PFSK-1 (cell line): ENCODE data around the gene CASTOR1.

Source experiments
- FOXP2 ChIP-seq: optimal IDR thresholded peaks from 2 replicates; pipeline ENCODE3; 2011; ENCODE audit warnings: borderline replicate concordance, control low read depth, inconsistent platforms; ENCODE audit not compliant: insufficient read depth; ENCODE audit errors: extremely low read length, extremely low read depth
- POLR2AphosphoS5 ChIP-seq: IDR thresholded peaks from 2 replicates; pipeline ENCODE4 v1.6.1; 2012; ENCODE audit warnings: low read depth, mild to moderate bottlenecking, control low read depth, low read length, moderate library complexity
- REST ChIP-seq, 2 experiments: IDR thresholded peaks; 2 replicates each; pipeline versions ENCODE4 v1.6.1 to v1.8.0; 2011 to 2012; ENCODE audit warnings: low read depth in 2 of 2, low read length in 2 of 2, control low read depth in 1 of 2, inconsistent platforms in 1 of 2, mild to moderate bottlenecking in 1 of 2, moderate library complexity in 1 of 2; ENCODE audit not compliant: insufficient read depth in 1 of 2
- SIN3A ChIP-seq: IDR thresholded peaks from 2 replicates; pipeline ENCODE4 v1.6.1; 2012; ENCODE audit warnings: mild to moderate bottlenecking, low read length, moderate library complexity, borderline replicate concordance; ENCODE audit not compliant: insufficient read depth
- TAF1 ChIP-seq: IDR thresholded peaks from 2 replicates; pipeline ENCODE4 v1.6.1; 2012; ENCODE audit warnings: low read length, control low read depth, borderline replicate concordance; ENCODE audit not compliant: insufficient read depth

CASTOR1 gene

GRCh38 chr22:30250039-30250565, 39.2 kb downstream of the CASTOR1 start:
- TF ChIP-seq FOXP2, result no peak
- TF ChIP-seq POLR2AphosphoS5, result no peak
- TF ChIP-seq REST (IDR thresholded peaks at IDR 0.05; ENCODE audit: insufficient read depth in 1 of 2, low read depth in 2 of 2, low read length in 2 of 2), result no peak
- TF ChIP-seq TAF1, result no peak
- TF ChIP-seq SIN3A, result no peak

DNA sequence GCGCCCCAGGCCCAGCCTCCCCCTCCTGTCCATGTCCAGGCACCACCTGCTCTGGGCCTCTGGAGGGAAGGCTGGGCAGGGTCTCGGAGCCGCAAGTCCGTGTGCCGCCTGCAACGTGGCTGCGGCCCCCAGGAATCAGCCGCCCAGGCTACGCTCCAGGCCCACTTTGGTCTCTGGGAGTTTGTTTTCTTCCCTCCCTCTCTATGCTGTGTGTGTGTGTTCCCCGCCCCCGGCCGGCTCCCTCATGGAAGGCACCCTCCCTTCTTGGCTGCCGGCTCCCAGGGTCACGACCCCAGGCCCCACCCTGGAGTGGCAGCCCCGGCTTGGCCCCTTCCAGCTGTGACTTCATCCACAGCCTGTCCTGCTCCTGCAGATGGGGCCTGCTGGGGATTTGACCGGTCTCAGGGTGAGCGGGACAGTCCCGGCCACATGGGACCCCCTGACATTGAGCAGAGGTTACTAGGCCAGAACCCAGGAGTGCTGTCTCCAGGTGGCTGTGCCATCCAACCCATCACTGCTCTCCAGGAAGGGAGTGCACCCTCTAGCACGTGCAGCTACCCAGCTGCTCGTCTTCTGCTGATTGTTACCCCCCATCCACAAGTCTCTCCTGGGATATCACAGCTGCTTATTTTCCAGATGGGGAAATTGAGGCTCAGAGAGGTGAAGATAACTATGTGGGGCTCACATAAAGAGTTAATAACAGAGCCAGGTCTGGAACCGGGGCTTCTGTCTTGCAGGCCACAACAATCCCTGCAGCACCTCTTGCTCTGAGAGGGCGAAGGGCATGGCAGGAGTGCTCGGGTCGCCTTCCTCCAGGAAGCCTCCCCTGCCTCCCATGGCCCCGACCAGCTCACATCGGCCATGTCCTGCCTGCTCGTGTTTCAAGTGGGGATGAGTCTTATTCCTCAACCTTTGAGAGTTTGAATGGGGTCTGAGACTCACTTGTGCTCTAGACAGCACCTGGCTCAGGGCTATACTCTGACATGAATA, 40.0 kb downstream of the CASTOR1 start:
- no peak for TF ChIP-seq POLR2AphosphoS5
- TF ChIP-seq TAF1, result no peak
- no peak for TF ChIP-seq SIN3A
- no peak for TF ChIP-seq FOXP2
- no peak for TF ChIP-seq REST (IDR thresholded peaks at IDR 0.05; ENCODE audit: insufficient read depth in 1 of 2, low read depth in 2 of 2, low read length in 2 of 2)

GRCh38 chr22:30248484-30248883, 40.8 kb downstream of the CASTOR1 start:
- TF ChIP-seq REST (IDR thresholded peaks at IDR 0.05; ENCODE audit: insufficient read depth in 1 of 2, low read depth in 2 of 2, low read length in 2 of 2), result no peak
- TF ChIP-seq TAF1, result no peak
- no peak for TF ChIP-seq SIN3A

GRCh38 chr22:30247974-30248373, 41.3 kb downstream of the CASTOR1 start:
- TF ChIP-seq SIN3A (no peak), POLR2AphosphoS5 (no peak), REST (IDR thresholded peaks at IDR 0.05; ENCODE audit: insufficient read depth in 1 of 2, low read depth in 2 of 2, low read length in 2 of 2) (no peak), TAF1 (no peak), FOXP2 (no peak)
